Skeletal muscle tissue (tissue), 4 donors: ENCODE results near the gene GPC6. TPM values are rescaled to one million over a fixed set of nuclear protein-coding genes. Genes with fewer than 3 reads are reported as not detected.

Experiments
- H3K27ac ChIP-seq: one replicate; pipeline ENCODE4 v1.7.0; 2013; ENCODE audit warnings: mild to moderate bottlenecking, low read depth, low read length, inconsistent platforms
- H3K27me3 ChIP-seq, 3 donors: one replicate each; pipeline ENCODE4 v1.7.0; 2013; ENCODE audit warnings: low read length in 3 of 3; ENCODE audit not compliant: control insufficient read depth in 3 of 3, insufficient read depth in 3 of 3
- H3K36me3 ChIP-seq, 3 donors: one replicate each; pipeline ENCODE4 v1.7.0; 2013; ENCODE audit warnings: low read length in 3 of 3; ENCODE audit not compliant: control insufficient read depth in 3 of 3, insufficient read depth in 3 of 3
- H3K4me1 ChIP-seq, 3 donors: one replicate each; pipeline ENCODE4 v1.7.0; 2013; ENCODE audit warnings: low read length in 3 of 3, mild to moderate bottlenecking in 3 of 3; ENCODE audit not compliant: control insufficient read depth in 3 of 3, insufficient read depth in 3 of 3
- H3K4me3 ChIP-seq, 3 donors: one replicate each; pipeline ENCODE4 v1.7.0; 2013; ENCODE audit warnings: low read length in 3 of 3
- H3K9ac ChIP-seq, 3 donors: one replicate each; pipeline ENCODE4 v1.7.0; 2013; ENCODE audit warnings: low read length in 3 of 3, mild to moderate bottlenecking in 3 of 3, moderate library complexity in 2 of 3, low read depth in 1 of 3
- H3K9me3 ChIP-seq, 3 donors: one replicate each; pipeline ENCODE4 v1.7.0; 2013; ENCODE audit warnings: low read length in 3 of 3; ENCODE audit not compliant: control insufficient read depth in 3 of 3
- total RNA-seq: library from RNA; depleted of rRNA; stranded (reverse); fragments of >200 nt; gene quantifications from one replicate; pipeline ENCODE4 v1.2.3, GENCODE V29; 2014
- donor health status: Osteomylitis.

The GPC6 gene
- total RNA-seq, 1 donor from 2014 or later, result 7.8 TPM

DNA sequence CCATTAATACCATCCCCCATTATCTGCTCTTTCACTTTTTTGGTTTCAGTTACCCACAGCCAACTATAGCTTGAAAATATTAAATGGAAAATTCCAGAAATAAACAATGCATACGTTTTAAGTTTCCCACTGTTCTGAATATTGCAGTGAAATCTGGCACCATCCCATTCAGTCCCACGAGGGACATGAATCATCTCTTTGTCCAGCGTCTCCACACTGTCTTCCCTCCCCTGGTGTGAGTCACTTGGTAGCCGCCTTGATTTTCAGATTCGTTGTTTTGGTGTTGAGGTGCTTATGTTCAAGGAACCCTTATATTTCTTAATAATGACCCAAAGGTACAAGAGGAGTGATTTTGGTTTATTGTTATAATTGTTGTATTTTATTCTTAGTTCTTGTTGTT is 1006.8 kb downstream of the GPC6 start:
- Histone ChIP-seq H3K27me3 (no peaks in the 10 kb centered on the region), H3K9ac (no peak overlapping the region), H3K27ac (no peak overlapping the region)

DNA sequence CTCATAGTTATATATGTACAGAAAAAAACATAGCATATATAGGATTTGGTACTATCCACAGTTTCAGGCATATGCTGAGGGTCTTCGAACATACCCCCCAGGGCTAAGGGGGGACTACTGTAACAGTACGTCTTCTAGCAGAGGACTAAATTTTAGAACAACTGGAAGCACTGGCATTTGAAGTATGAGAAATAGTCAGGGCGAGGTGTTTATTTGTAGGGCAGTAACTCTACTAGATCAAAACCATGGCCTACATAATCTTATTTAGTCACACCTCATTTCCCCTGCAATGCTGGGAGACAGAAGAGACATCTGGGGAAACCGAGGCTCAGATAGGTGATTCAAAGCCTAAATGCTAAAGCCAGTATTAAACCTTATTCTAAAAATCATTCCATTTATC is 1007.2 kb downstream of the GPC6 start:
- Histone ChIP-seq H3K27me3 (no peaks in the 10 kb centered on the region), H3K4me3 (no peak overlapping the region), H3K9ac (no peak overlapping the region), H3K27ac (no peak overlapping the region), H3K4me1 (no peaks in the 10 kb centered on the region), H3K9me3 (no peaks in the 10 kb centered on the region), H3K36me3 (no peaks in the 10 kb centered on the region)

More for the DNA sequence above, 1006.8 kb downstream of the GPC6 start:
- Histone ChIP-seq H3K4me3 (peak overlapping the region in 1 of 3 donors; percentile 1), H3K36me3 (no peaks in the 10 kb centered on the region), H3K4me1 (no peaks in the 10 kb centered on the region), H3K9me3 (no peaks in the 10 kb centered on the region)

DNA sequence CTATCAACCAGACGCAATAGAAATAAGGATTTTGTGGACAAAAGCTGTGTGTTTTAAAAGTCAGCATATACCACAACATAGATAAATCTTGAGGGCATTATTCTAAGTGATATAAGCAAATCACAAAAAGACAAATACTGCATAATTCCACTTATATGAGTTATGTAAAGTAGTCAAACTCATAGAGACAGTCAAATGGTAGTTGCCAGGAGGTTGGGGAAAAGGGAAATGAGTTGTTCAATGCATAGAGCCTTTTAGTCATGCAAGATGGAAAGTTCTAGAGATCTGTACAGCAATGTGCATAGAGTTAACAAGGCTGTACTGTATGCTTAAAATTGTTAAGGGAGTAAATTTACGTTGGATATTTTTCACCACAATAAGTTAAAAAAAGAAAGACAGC is 1008.1 kb downstream of the GPC6 start:
- Histone ChIP-seq H3K4me3 (no peak overlapping the region), H3K9ac (no peak overlapping the region), H3K9me3 (no peaks in the 10 kb centered on the region), H3K27ac (no peak overlapping the region), H3K4me1 (no peaks in the 10 kb centered on the region), H3K27me3 (no peaks in the 10 kb centered on the region), H3K36me3 (no peaks in the 10 kb centered on the region)

DNA sequence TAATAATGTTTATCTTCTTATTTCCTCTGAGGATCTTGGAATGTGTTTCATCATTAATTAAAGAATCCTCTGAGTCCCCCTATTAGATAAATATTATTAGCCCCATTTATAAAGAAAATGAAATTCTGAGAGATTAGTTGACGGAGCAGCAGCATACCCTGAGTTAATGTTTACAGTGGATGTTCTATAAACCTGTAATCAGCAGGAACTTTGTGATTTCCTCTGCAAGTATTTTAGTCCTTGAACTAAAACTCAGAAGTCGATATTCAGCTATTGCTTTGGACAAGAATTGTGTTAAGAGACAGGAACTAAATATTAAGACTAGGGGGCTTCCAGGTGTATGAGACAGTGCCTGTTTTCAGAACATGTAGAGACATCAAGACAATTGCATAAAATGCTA is 1009.5 kb downstream of the GPC6 start:
- H3K27ac ChIP-seq, result no peak overlapping the region
- no peak overlapping the region for H3K4me3 ChIP-seq
- no peaks in the 10 kb centered on the region for H3K4me1 ChIP-seq
- no peaks in the 10 kb centered on the region for H3K9me3 ChIP-seq
- H3K36me3 ChIP-seq, result no peaks in the 10 kb centered on the region
- no peaks in the 10 kb centered on the region for H3K27me3 ChIP-seq
- no peak overlapping the region for H3K9ac ChIP-seq

DNA sequence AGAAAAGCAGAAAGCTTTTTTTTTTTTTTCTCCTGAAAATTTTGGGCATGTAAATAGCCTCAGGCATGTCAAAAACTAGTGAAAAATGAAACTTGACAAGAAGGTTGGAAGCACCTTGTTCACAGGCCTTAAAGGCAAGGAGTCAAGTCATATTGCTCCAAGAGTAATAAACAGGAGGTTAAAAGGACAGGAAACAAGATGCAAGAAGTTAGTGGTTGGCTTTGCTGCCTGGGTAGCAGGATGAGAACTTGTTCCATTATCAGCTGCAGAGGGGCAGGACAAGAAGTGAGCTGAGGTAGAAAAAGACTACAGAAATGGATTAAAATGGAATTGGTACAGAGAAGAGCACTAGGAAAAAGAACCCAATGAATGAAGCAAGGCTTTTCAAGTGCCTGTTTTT is 1010.3 kb downstream of the GPC6 start:
- Histone ChIP-seq H3K27ac (no peak overlapping the region), H3K9ac (no peak overlapping the region), H3K9me3 (no peaks in the 10 kb centered on the region), H3K36me3 (no peaks in the 10 kb centered on the region), H3K4me1 (no peaks in the 10 kb centered on the region), H3K4me3 (no peak overlapping the region), H3K27me3 (no peaks in the 10 kb centered on the region)

DNA sequence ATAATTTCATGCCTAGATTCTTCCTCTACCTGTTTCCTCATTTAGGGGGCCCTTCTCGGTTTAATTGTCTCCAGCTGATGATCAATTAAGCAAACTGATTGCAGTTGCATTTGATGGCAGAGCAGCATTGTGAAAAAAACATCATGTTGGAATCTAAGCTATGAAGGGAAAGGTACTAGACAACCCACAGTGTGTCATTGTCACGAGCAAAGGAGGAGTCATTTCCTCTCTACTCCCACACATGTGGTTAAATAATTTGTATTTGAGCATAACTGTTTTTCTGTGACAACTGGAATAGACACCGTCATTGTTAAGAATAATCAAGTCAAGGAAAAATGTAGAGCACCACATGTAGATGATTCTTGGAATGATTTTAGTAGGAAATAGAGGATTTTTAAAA is 1012.5 kb downstream of the GPC6 start:
- Histone ChIP-seq H3K4me3 (no peak overlapping the region), H3K36me3 (no peaks in the 10 kb centered on the region), H3K4me1 (no peaks in the 10 kb centered on the region), H3K27ac (no peak overlapping the region), H3K9me3 (no peaks in the 10 kb centered on the region), H3K9ac (no peak overlapping the region), H3K27me3 (no peaks in the 10 kb centered on the region)

DNA sequence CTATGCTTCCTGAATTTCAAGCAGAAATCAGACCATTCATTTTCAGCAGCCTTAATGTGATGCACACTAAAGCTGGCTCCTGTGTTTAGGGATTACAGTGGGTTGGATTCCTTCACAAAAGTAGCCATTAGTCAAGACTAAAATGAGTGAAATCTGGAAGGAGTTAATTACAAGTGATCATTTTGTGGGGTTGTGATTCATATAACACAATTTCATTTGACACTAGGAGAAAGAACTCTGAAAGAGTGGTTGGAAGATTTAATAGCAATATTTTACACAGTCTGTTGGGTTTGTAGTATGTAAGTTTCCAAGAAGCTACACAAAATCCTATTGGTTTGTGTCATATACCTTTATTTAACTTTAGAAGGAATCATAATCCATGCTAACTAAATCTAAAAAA is 1015.9 kb downstream of the GPC6 start:
- no peaks in the 10 kb centered on the region for H3K4me1 ChIP-seq
- peaks cover 2 to 4% (median 2%) of the 10 kb centered on the region in 3 donors for H3K9me3 ChIP-seq
- no peak overlapping the region for H3K4me3 ChIP-seq
- no peaks in the 10 kb centered on the region for H3K36me3 ChIP-seq
- no peak overlapping the region for H3K9ac ChIP-seq
- no peak overlapping the region for H3K27ac ChIP-seq
- H3K27me3 ChIP-seq, result no peaks in the 10 kb centered on the region

DNA sequence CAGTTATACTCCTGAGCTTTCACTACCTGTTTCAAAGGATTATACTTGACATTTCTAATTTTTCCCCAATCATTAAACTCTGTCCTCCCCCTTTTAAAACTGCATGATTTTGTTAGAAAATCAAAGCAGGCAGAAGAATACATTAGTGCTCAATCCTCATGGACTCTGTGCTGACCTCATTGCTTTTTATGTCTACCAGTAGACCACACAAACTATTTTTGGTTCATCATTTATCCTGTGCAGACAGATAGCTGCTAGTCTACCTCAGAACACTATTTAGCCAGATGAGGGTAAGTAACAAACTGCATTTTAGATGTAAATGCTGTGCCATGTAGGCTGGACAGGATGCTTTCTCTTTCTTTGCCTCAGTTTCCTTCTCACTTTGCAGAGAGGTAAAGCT is 1016.9 kb downstream of the GPC6 start:
- Histone ChIP-seq H3K9ac (no peak overlapping the region), H3K27ac (no peak overlapping the region)

DNA sequence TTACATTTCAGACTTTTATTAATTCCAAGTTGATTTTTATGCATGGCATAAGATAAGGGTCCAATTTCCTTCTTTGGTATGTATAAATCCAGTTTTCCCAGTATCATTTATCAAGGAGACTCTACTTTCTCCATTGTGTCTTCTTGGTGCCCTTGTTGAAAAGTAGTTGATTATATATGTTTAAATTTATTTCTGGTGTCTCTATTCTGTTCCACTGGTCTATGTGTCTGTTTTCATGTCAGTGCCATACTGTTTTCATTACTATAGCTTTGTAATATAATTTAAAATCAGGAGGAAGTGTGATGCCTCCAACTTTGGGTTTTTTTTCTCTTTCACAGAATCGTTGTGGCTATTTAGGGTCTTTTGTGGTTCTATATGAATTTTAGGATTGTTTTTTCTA is 1019.9 kb downstream of the GPC6 start:
- H3K9ac ChIP-seq, result no peak overlapping the region
- H3K4me3 ChIP-seq, result no peak overlapping the region
- no peaks in the 10 kb centered on the region for H3K4me1 ChIP-seq
- H3K27ac ChIP-seq, result no peak overlapping the region
- peaks cover 2 to 4% (median 2%) of the 10 kb centered on the region in 3 donors for H3K9me3 ChIP-seq
- H3K36me3 ChIP-seq, result no peaks in the 10 kb centered on the region
- H3K27me3 ChIP-seq, result no peaks in the 10 kb centered on the region

More for the DNA sequence above, 1016.9 kb downstream of the GPC6 start:
- Histone ChIP-seq H3K27me3 (no peaks in the 10 kb centered on the region), H3K36me3 (no peaks in the 10 kb centered on the region), H3K9me3 (peaks cover 2 to 4% (median 2%) of the 10 kb centered on the region in 3 donors), H3K4me1 (no peaks in the 10 kb centered on the region), H3K4me3 (no peak overlapping the region)

DNA sequence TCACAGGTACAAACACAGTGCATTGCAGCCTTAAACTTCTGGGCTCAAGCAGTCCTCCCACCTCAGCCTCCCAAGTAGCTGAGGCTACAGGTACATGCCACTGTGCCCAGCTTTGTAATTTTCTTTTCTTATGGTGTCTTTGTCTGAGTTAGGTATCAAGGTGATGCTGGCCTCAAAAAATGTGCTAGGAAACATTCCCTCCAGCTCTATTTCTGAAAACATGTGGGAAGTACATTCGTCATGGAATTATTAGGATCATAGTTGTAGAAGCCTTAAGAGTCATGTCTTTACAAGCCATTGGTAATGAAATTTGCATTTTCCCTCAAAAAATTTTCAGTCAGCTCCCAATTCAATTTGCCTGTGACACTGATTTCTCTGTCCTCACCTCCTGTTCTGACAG is 1021.3 kb downstream of the GPC6 start:
- Histone ChIP-seq H3K27ac (no peak overlapping the region), H3K9me3 (peaks cover 2 to 4% (median 2%) of the 10 kb centered on the region in 3 donors), H3K9ac (no peak overlapping the region), H3K4me3 (no peak overlapping the region), H3K36me3 (no peaks in the 10 kb centered on the region), H3K27me3 (no peaks in the 10 kb centered on the region), H3K4me1 (no peaks in the 10 kb centered on the region)
